Pancreas (tissue), 10 donors: Measurements from ENCODE around the gene ANKS1B. TPM values are rescaled to one million over a fixed set of nuclear protein-coding genes. Genes with fewer than 3 reads are reported as not detected.

Experiments
- ATAC-seq, 4 donors: fragments of 200-7000 bp; cut with Tn5 transposase; one replicate each; pipeline versions ENCODE4 v1.8.0 to v1.9.1; 2020; ENCODE audit warnings: mild to moderate bottlenecking in 4 of 4, moderate library complexity in 4 of 4
- DNase-seq, 6 donors: peaks; one replicate each; pipeline ENCODE4 v3.0.0-alpha.2; 2020
- FAIRE-seq: peaks from 2 replicates; lab custom pipeline; 2012; peaks lifted over from hg19 to GRCh38; lab: Jason Lieb, UNC
- H3K27ac ChIP-seq, 4 donors: fragments of 200-600 bp; sonication (generic); 1 replicate in 3 of 4; 2 replicates in 1 of 4; pipeline versions ENCODE4 v1.5.0 to v1.8.0; 2020
- H3K27me3 ChIP-seq, 4 donors: fragments of 200-600 bp; one replicate each; pipeline ENCODE4 v1.8.0; 2021
- H3K36me3 ChIP-seq, 3 donors: fragments of 200-600 bp; sonication (generic) in 1 of 3; one replicate each; pipeline versions ENCODE4 v1.5.0 to v1.8.0; 2020 to 2021
- H3K4me1 ChIP-seq, 3 donors: fragments of 200-600 bp; one replicate each; pipeline ENCODE4 v1.8.0; 2021
- H3K4me3 ChIP-seq, 4 donors: fragments of 200-600 bp; sonication (generic) in 2 of 4; one replicate each; pipeline versions ENCODE4 v1.5.0 to v1.8.0; 2020 to 2021
- H3K9me3 ChIP-seq, 4 donors: fragments of 200-600 bp; one replicate each; pipeline ENCODE4 v1.8.0; 2021
- CTCF ChIP-seq, 4 donors: fragments of 200-600 bp; sonication (generic) in 3 of 4; IDR thresholded peaks; one replicate each; pipeline versions ENCODE4 v1.5.0 to v1.8.0; 2021; ENCODE audit warnings: antibody characterized with exemption in 4 of 4
- WGBS, 2 donors: extraction: QIAGEN DNeasy Blood & Tissue Kit; methylation state at CpG; one replicate each; pipeline ENCODE4 v1.1.7; 2013; 5-methylcytosine and 5-hydroxymethylcytosine counted together
- intact Hi-C, 3 donors: fragments of 100-400 bp; cut with DNase I; formaldehyde crosslinking; loops; one replicate each; pipeline versions ENCODE4 v1.11.1 to v1.14.2; 2022
- polyA plus RNA-seq, 2 donors: library from polyadenylated mRNA; stranded (reverse); fragments of 200-250 nt; gene quantifications; one replicate each; pipeline ENCODE4 v1.2.3, GENCODE V29; 2013
- total RNA-seq, 6 donors: library from RNA; stranded (reverse); fragmentation: NEBNext Ultra II Directional in 4 of 6; extraction: Animal tissue kit (Norgen Biotek cat#: 25700) in 4 of 6; gene quantifications; one replicate each; pipeline versions ENCODE4 v1.2.1 to v1.2.4, GENCODE V29; 2021 to 2023
- donor health status: healthy with polysubstance abuse.
- donor health status: DM: no; HTN: no; CAD: no; lungs with moderate emphysema.
- donor health status: DM: no; HTN: no; CAD: no.
- donor health status: control.
- donor health status: control.
- donor health status: Bipolar disorder and iron deficiency.
- donor health status: DM: yes; HTN: yes; CAD: no.
- donor health status: DM: no; HTN: no; CAD: no.
- donor health status: DM: no; HTN: no; CAD: no.
- donor health status: DM: yes; HTN: yes; CAD: no.

ANKS1B gene
- total and polyA plus RNA-seq, 8 donors = 0.49 to 3.2 (median 1.9) TPM

GRCh38 chr12:99833397-99833796 is 151.3 kb downstream of the ANKS1B start:
- TF ChIP-seq CTCF (IDR thresholded peaks at IDR 0.05) = no peak
- Histone ChIP-seq H3K27ac (no peak overlapping the region), H3K4me1 (no peaks in the 10 kb centered on the region), H3K27me3 (no peaks in the 10 kb centered on the region), H3K36me3 (no peaks in the 10 kb centered on the region), H3K9me3 (no peaks in the 10 kb centered on the region), H3K4me3 (no peak overlapping the region)
- no peak for ATAC-seq
- intact Hi-C loops = no loop called here
- FAIRE-seq = no peak
- WGBS, 2 donors = 34 to 68% methylated on average over 1 of the region's 1 CpG
- no peak for DNase-seq

GRCh38 chr12:99824900-99825542 is 159.7 kb downstream of the ANKS1B start:
- intact Hi-C loops = no loop called here
- no peak for ATAC-seq
- no peaks in the 10 kb centered on the region for H3K27me3 ChIP-seq
- TF ChIP-seq CTCF (IDR thresholded peaks at IDR 0.05) = no peak
- H3K4me1 ChIP-seq = no peaks in the 10 kb centered on the region
- no peak for FAIRE-seq
- H3K9me3 ChIP-seq = no peaks in the 10 kb centered on the region
- H3K36me3 ChIP-seq = no peaks in the 10 kb centered on the region
- H3K27ac ChIP-seq = no peak overlapping the region
- 45 to 49% methylated on average over 8 of the region's 8 CpGs for WGBS, 2 donors
- H3K4me3 ChIP-seq = no peak overlapping the region
- DNase-seq = no peak

GRCh38 chr12:99822273-99822672 is 162.5 kb downstream of the ANKS1B start:
- Histone ChIP-seq H3K27me3 (no peaks in the 10 kb centered on the region), H3K4me3 (no peak overlapping the region), H3K27ac (no peak overlapping the region), H3K36me3 (no peaks in the 10 kb centered on the region), H3K4me1 (no peaks in the 10 kb centered on the region), H3K9me3 (no peaks in the 10 kb centered on the region)
- FAIRE-seq = no peak
- no peak for TF ChIP-seq CTCF (IDR thresholded peaks at IDR 0.05)
- intact Hi-C loops = no loop called here
- no peak for ATAC-seq
- DNase-seq = no peak

- Histone ChIP-seq H3K4me3 (no peak overlapping the region), H3K9me3 (no peaks in the 10 kb centered on the region), H3K4me1 (peaks cover 0 to 9% (median 0%) of the 10 kb centered on the region in 3 donors), H3K27ac (no peak overlapping the region), H3K27me3 (no peaks in the 10 kb centered on the region), H3K36me3 (no peaks in the 10 kb centered on the region)
- ATAC-seq (peak in 2 of 4 donors; percentile 39 to 50), DNase-seq (no peak), FAIRE-seq (peak; percentile 72)
- WGBS, 2 donors = 5 to 6% methylated on average over 2 of the region's 2 CpGs
- no peak for TF ChIP-seq CTCF (IDR thresholded peaks at IDR 0.05)
- intact Hi-C loops = no loop called here
Observed at GRCh38 chr12:99810718-99811593, 173.8 kb downstream of the ANKS1B start.

- no peak overlapping the region for H3K27ac ChIP-seq
- FAIRE-seq (no peak), ATAC-seq (no peak), DNase-seq (no peak)
- 67 to 76% methylated on average over 8 of the region's 8 CpGs for WGBS, 2 donors
- no peaks in the 10 kb centered on the region for H3K9me3 ChIP-seq
- intact Hi-C loops = no loop called here
- H3K27me3 ChIP-seq = no peaks in the 10 kb centered on the region
- peaks cover 0 to 9% (median 0%) of the 10 kb centered on the region in 3 donors for H3K4me1 ChIP-seq
- H3K36me3 ChIP-seq = no peaks in the 10 kb centered on the region
- H3K4me3 ChIP-seq = no peak overlapping the region
- TF ChIP-seq CTCF (IDR thresholded peaks at IDR 0.05) = no peak
Observed at GRCh38 chr12:99809909-99810308, 174.8 kb downstream of the ANKS1B start.
